OCI-M1 (cell line): ENCODE results near the gene DNER.
"Not testable (repeated sequence)": the region's sequence is repeated elsewhere in the genome, so short reads cannot be mapped to it uniquely, and the experiment has no call there.

ENCODE experiments used
- DNase-seq: peaks from one replicate; lab custom pipeline; 2025; lab: John Stamatoyannopoulos, UW

DNER gene

GRCh38 chr2:229714080-229714735, at the start of gene DNER:
TSS of gene DNER (minus strand) at chr2:229714555. CDS start at chr2:229714423, 132 bp downstream.
- DNase-seq: peak; percentile 33

GRCh38 chr2:229761663-229762062, 47.3 kb upstream of the DNER start:
- DNase-seq: no peak

GRCh38 chr2:229757462-229757861, 43.1 kb upstream of the DNER start:
- DNase-seq: not testable (repeated sequence)

- DNase-seq: no peak
Measured at GRCh38 chr2:229752970-229753729, 38.8 kb upstream of the DNER start.

GRCh38 chr2:229749779-229750178, 35.4 kb upstream of the DNER start:
- no peak for DNase-seq

- DNase-seq: no peak
Measured at GRCh38 chr2:229748950-229749349, 34.6 kb upstream of the DNER start.

- DNase-seq: not testable (repeated sequence)
Measured at GRCh38 chr2:229742691-229743090, 28.3 kb upstream of the DNER start.

GRCh38 chr2:229740279-229740678, 25.9 kb upstream of the DNER start:
- peak; percentile 53 for DNase-seq

GRCh38 chr2:229738024-229738625, 23.8 kb upstream of the DNER start:
- peak; percentile 9 for DNase-seq

GRCh38 chr2:229734410-229734809, 20.1 kb upstream of the DNER start:
- DNase-seq: no peak

GRCh38 chr2:229733611-229734245, 19.4 kb upstream of the DNER start:
- peak; percentile 2 for DNase-seq

- no peak for DNase-seq
Measured at GRCh38 chr2:229732897-229733296, 18.5 kb upstream of the DNER start.

- peak; percentile 58 for DNase-seq
Measured at GRCh38 chr2:229731916-229732315, 17.6 kb upstream of the DNER start.

GRCh38 chr2:229731363-229731762, 17.0 kb upstream of the DNER start:
- no peak for DNase-seq

- DNase-seq: no peak
Measured at GRCh38 chr2:229728370-229728769, 14.0 kb upstream of the DNER start.

GRCh38 chr2:229726643-229727042, 12.3 kb upstream of the DNER start:
- DNase-seq: no peak

- no peak for DNase-seq
Measured at GRCh38 chr2:229725716-229726574, 11.6 kb upstream of the DNER start.

- not testable (repeated sequence) for DNase-seq
Measured at GRCh38 chr2:229723192-229723591, 8.8 kb upstream of the DNER start.

GRCh38 chr2:229719926-229720647, 5.7 kb upstream of the DNER start:
- DNase-seq: peak; percentile 58

- no peak for DNase-seq
Measured at GRCh38 chr2:229718057-229718456, 3.7 kb upstream of the DNER start.
